DMS114 treated with DMSO at 0.1 percent for 48 hours (cell line): Measurements from ENCODE around the gene GRID1.
"Not testable (repeated sequence)": the region's sequence is repeated elsewhere in the genome, so short reads cannot be mapped to it uniquely, and the experiment has no call there.

ENCODE experiments used
- DNase-seq: peaks from one replicate; lab custom pipeline; 2025; ENCODE audit not compliant: unreplicated experiment; lab: John Stamatoyannopoulos, UW

Gene GRID1

GRCh38 chr10:86098187-86098881 is 268.3 kb downstream of the GRID1 start:
- no peak for DNase-seq

- DNase-seq: not testable (repeated sequence)
Measured at GRCh38 chr10:86095061-86095460, 271.5 kb downstream of the GRID1 start.

GRCh38 chr10:86092311-86092710 is 274.3 kb downstream of the GRID1 start:
- DNase-seq: not testable (repeated sequence)

- no peak for DNase-seq
Measured at GRCh38 chr10:86091216-86091615, 275.4 kb downstream of the GRID1 start.

GRCh38 chr10:86090807-86091206 is 275.8 kb downstream of the GRID1 start:
- no peak for DNase-seq

- no peak for DNase-seq
Measured at GRCh38 chr10:86087716-86088115, 278.9 kb downstream of the GRID1 start.

GRCh38 chr10:86086418-86086817 is 280.2 kb downstream of the GRID1 start:
- no peak for DNase-seq

GRCh38 chr10:86085686-86086085 is 280.9 kb downstream of the GRID1 start:
- no peak for DNase-seq

- DNase-seq: no peak
Measured at GRCh38 chr10:86085136-86085535, 281.5 kb downstream of the GRID1 start.

- no peak for DNase-seq
Measured at GRCh38 chr10:86084585-86084984, 282.0 kb downstream of the GRID1 start.

GRCh38 chr10:86083664-86084175 is 282.9 kb downstream of the GRID1 start:
- DNase-seq: no peak

- DNase-seq: no peak
Measured at GRCh38 chr10:86083206-86083605, 283.4 kb downstream of the GRID1 start.

- no peak for DNase-seq
Measured at GRCh38 chr10:86082556-86082955, 284.0 kb downstream of the GRID1 start.

- no peak for DNase-seq
Measured at GRCh38 chr10:86079088-86079487, 287.5 kb downstream of the GRID1 start.

- DNase-seq: no peak
Measured at GRCh38 chr10:86078639-86079035, 288.0 kb downstream of the GRID1 start.

GRCh38 chr10:86077871-86078638 is 288.5 kb downstream of the GRID1 start:
- no peak for DNase-seq

GRCh38 chr10:86077271-86077670 is 289.3 kb downstream of the GRID1 start:
- no peak for DNase-seq

GRCh38 chr10:86076497-86076896 is 290.1 kb downstream of the GRID1 start:
- DNase-seq: not testable (repeated sequence)

- no peak for DNase-seq
Measured at GRCh38 chr10:86075512-86075911, 291.1 kb downstream of the GRID1 start.

GRCh38 chr10:86074294-86074693 is 292.3 kb downstream of the GRID1 start:
- DNase-seq: no peak

GRCh38 chr10:86073199-86073977 is 293.2 kb downstream of the GRID1 start:
- no peak for DNase-seq
